Activated CD4-positive, alpha-beta T cell treated with anti-CD3 and anti-CD28 coated beads, Interleukin-2, amount 10 ng/mL, durations not matched to agents 7 days and 5 days (primary cell): ENCODE measurements around the gene NEURL1B. TPM values are rescaled to one million over a fixed set of nuclear protein-coding genes. Genes with fewer than 3 reads are reported as not detected.
"Not testable (repeated sequence)": the region's sequence is repeated elsewhere in the genome, so short reads cannot be mapped to it uniquely, and the experiment has no call there.

Source experiments
- CTCF ChIA-PET: fragments of 350-600 bp; sonication (Branson Sonifier 250); formaldehyde crosslinking; loops from one replicate; lab custom pipeline; 2021; ENCODE audit warnings: antibody characterized with exemption; lab: Charles Lee
- POLR2A ChIA-PET: fragments of 350-600 bp; sonication (Branson Sonifier 250); formaldehyde crosslinking; loops from one replicate; lab custom pipeline; 2021; ENCODE audit warnings: antibody characterized with exemption; lab: Charles Lee
- DNase-seq: peaks from one replicate; pipeline ENCODE4 v3.0.0-alpha.2; 2020
- H3K27ac Mint-ChIP-seq: one replicate; pipeline ENCODE4 v1.8.0; 2021; ENCODE audit warnings: mild to moderate bottlenecking, moderate library complexity, mixed read lengths
- H3K27me3 Mint-ChIP-seq: one replicate; pipeline ENCODE4 v1.8.0; 2021; ENCODE audit warnings: mixed read lengths
- H3K36me3 Mint-ChIP-seq: one replicate; pipeline ENCODE4 v1.8.0; 2021; ENCODE audit warnings: low read depth, mixed read lengths
- H3K4me1 Mint-ChIP-seq: one replicate; pipeline ENCODE4 v1.8.0; 2021; ENCODE audit warnings: mixed read lengths
- H3K4me3 Mint-ChIP-seq: one replicate; pipeline ENCODE4 v1.8.0; 2021; ENCODE audit warnings: mild to moderate bottlenecking, moderate library complexity, mixed read lengths
- H3K9me3 Mint-ChIP-seq: one replicate; pipeline ENCODE4 v1.8.0; 2021; ENCODE audit warnings: mixed read lengths
- total RNA-seq, 2 experiments: library from RNA; stranded (reverse); gene quantifications; one replicate each; pipeline ENCODE4 v1.2.3, GENCODE V29; 2021

The NEURL1B gene
- total RNA-seq, 2 experiments from 2014 or later: 7.8 to 8.7 TPM

DNA sequence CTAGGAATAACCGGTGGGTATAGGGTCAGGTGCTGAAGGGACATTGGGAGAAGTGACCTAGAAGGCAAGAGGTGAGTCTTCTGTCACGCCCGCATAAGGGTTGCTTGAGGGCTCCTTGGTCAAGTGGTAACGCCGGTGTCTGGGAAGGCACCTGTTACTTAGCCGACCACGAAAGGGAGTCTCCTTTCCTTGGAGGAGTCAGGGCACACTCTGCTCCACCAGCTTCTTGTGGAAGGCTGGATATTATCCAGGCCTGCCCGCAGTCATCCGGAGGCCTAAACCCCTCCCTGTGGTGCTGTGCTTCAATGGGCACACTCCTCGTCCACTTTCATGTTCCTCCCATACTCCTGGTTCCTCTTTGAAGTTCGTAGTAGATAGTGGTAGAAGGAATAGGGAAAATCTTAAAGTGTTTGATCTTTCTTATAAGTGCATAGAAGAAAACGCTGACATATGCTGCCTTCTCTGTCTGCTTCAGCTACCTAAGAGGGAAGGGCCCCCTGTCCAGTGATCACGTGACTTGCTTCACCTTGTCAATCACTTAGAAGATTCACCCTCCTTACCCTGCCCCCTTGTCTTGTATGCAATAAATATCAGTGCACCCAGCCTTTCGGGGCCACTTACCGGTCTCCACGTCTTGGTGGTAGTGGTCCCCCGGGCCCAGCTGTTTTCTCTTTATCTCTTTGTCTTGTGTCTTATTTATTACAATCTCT, 16.6 kb downstream of the NEURL1B start:
- H3K4me1 Mint-ChIP-seq, H3K27ac Mint-ChIP-seq, CTCF ChIA-PET, H3K27me3 Mint-ChIP-seq, H3K4me3 Mint-ChIP-seq, H3K9me3 Mint-ChIP-seq, H3K36me3 Mint-ChIP-seq, POLR2A ChIA-PET, DNase-seq: not testable (repeated sequence)

- CTCF ChIA-PET: no interaction called here
- H3K36me3 Mint-ChIP-seq: peaks cover 3% of the 10 kb centered on the region
- H3K4me1 Mint-ChIP-seq: no peaks in the 10 kb centered on the region
- H3K9me3 Mint-ChIP-seq: peaks cover 7% of the 10 kb centered on the region
- no peak overlapping the region for H3K27ac Mint-ChIP-seq
- H3K4me3 Mint-ChIP-seq: no peak overlapping the region
- DNase-seq: no peak
- POLR2A ChIA-PET: no interaction called here
- H3K27me3 Mint-ChIP-seq: peaks cover 2% of the 10 kb centered on the region
Measured at GRCh38 chr5:172658391-172658790, 17.3 kb downstream of the NEURL1B start.

DNA sequence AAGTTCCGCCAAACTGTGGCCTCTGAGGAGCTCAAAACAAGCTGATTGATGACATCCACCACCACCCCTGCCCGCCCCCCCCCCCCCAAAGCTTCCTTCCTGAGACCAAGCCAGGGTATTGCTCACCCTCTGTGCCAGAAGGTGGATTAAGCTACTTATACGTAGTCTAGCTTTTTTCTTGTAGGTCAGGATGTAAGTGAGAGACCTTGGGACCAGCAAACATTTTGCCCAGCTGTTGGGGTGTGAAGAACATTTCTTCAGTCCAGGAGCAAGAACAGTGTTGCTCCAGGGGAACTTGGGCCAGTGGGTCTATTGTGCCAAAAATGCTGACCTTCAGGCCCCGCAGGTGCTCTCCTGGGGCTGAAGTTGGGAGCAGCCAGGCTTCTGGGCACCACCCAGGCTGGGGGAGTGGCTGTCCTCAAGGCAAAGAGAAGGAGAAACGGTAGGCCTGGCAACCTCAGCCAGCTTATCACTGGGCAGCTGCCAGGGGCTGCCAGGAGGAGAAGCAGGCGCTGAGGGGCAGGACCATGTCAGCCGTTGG, 18.0 kb downstream of the NEURL1B start:
- peaks cover 3% of the 10 kb centered on the region for H3K36me3 Mint-ChIP-seq
- H3K9me3 Mint-ChIP-seq: peaks cover 7% of the 10 kb centered on the region
- ChIA-PET POLR2A (no interaction called here), CTCF (no interaction called here)
- no peak for DNase-seq
- H3K4me3 Mint-ChIP-seq: no peak overlapping the region
- H3K27ac Mint-ChIP-seq: no peak overlapping the region
- peaks cover 2% of the 10 kb centered on the region for H3K27me3 Mint-ChIP-seq
- H3K4me1 Mint-ChIP-seq: no peaks in the 10 kb centered on the region

DNA sequence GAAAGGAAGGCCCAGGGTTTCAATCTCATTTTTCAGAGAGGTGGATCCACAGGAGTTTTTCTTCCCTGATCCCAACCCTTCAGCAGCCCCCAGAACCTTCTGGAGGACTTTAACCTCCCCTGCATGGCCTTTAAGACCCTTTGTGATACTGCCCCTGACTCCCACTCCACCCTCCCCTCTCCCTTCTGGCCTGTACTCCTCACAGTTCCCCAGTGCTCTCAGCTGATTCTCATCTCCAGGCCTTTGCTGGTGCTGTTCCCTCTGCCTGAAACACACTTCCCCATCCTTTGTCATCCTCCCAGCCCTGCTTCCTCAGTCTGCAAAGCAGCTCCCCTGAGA, 18.5 kb downstream of the NEURL1B start:
- Mint-ChIP-seq H3K4me1 (no peaks in the 10 kb centered on the region), H3K27ac (no peak overlapping the region), H3K9me3 (peaks cover 7% of the 10 kb centered on the region), H3K4me3 (no peak overlapping the region), H3K27me3 (peaks cover 2% of the 10 kb centered on the region), H3K36me3 (peaks cover 3% of the 10 kb centered on the region)
- ChIA-PET CTCF (no interaction called here), POLR2A (no interaction called here)
- no peak for DNase-seq

DNA sequence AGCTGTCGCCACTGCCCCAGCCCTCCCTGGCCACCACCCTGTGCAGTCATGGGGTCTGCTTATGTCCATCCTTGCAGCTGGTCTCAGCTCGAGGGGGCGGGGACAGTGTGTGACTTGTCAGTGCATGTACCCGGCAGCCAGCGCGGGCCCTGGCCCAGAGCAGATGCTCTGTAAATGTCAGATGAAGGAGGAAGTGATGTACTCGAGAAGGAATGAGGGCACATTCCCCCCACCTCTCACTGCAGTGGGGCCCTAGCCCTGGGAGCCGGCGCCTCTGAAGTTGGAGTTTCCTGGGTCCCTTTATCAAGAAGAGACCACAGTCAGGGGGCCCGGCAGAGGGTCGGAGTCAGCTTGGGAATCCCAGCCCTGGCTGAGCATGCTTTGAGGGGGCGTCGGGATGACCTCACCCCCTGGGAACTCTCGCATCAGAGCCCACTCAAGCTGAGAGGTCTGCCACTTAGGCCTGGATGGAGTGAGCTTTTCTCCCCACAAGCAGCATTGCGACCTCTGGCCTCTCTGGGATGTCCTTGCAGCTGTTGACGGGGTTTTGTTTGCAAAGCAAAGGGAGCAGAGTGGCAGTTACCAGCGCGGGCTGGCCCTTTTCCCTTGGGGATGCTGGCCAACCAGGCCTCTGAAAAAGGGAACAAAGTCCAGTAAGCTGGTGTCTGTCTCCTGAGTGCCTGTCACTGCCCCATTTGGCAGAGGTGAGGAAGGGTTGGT, 19.0 kb downstream of the NEURL1B start:
- CTCF ChIA-PET: no interaction called here
- Mint-ChIP-seq H3K4me3 (no peak overlapping the region), H3K9me3 (peaks cover 7% of the 10 kb centered on the region), H3K4me1 (no peaks in the 10 kb centered on the region), H3K27ac (no peak overlapping the region), H3K27me3 (no peaks in the 10 kb centered on the region), H3K36me3 (peaks cover 3% of the 10 kb centered on the region)
- POLR2A ChIA-PET: no interaction called here
- DNase-seq: no peak

- H3K27me3 Mint-ChIP-seq: no peaks in the 10 kb centered on the region
- no peak for DNase-seq
- no peak overlapping the region for H3K4me3 Mint-ChIP-seq
- ChIA-PET POLR2A (no interaction called here), CTCF (no interaction called here)
- H3K9me3 Mint-ChIP-seq: peaks cover 2% of the 10 kb centered on the region
- peaks cover 1% of the 10 kb centered on the region for H3K36me3 Mint-ChIP-seq
- H3K4me1 Mint-ChIP-seq: no peaks in the 10 kb centered on the region
- H3K27ac Mint-ChIP-seq: no peak overlapping the region
Measured at GRCh38 chr5:172660974-172661373, 19.9 kb downstream of the NEURL1B start.

DNA sequence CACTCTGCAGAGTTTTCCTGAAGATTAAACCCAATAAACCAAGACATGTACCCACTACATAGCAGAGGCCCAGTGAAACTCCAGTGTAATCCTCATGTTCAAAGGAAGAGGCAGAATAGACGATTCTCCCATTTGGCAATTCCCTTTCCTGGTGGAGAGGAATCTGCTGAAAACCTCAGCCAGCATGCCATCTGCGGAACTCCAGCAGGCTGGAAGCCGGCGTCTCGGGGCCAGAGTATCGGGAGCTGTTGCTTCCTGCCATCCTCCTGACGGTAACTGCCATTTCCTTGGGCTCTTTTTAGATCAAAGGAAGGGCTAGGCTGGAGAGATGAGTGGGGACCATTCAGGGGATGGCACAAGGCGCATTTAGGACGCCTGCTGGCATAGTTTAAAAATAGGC, 20.5 kb downstream of the NEURL1B start:
- Mint-ChIP-seq H3K27me3 (no peaks in the 10 kb centered on the region), H3K9me3 (no peaks in the 10 kb centered on the region), H3K36me3 (no peaks in the 10 kb centered on the region), H3K27ac (no peak overlapping the region), H3K4me3 (no peak overlapping the region), H3K4me1 (no peaks in the 10 kb centered on the region)
- POLR2A ChIA-PET: no interaction called here
- CTCF ChIA-PET: no interaction called here
- no peak for DNase-seq

GRCh38 chr5:172662596-172662995, 21.5 kb downstream of the NEURL1B start:
- no peaks in the 10 kb centered on the region for H3K4me1 Mint-ChIP-seq
- H3K4me3 Mint-ChIP-seq: no peak overlapping the region
- CTCF ChIA-PET: no interaction called here
- no peak overlapping the region for H3K27ac Mint-ChIP-seq
- no peak for DNase-seq
- H3K36me3 Mint-ChIP-seq: no peaks in the 10 kb centered on the region
- H3K9me3 Mint-ChIP-seq: no peaks in the 10 kb centered on the region
- POLR2A ChIA-PET: no interaction called here
- no peaks in the 10 kb centered on the region for H3K27me3 Mint-ChIP-seq

- ChIA-PET POLR2A (no interaction called here), CTCF (no interaction called here)
- H3K9me3 Mint-ChIP-seq: no peaks in the 10 kb centered on the region
- no peaks in the 10 kb centered on the region for H3K4me1 Mint-ChIP-seq
- no peaks in the 10 kb centered on the region for H3K36me3 Mint-ChIP-seq
- H3K27me3 Mint-ChIP-seq: no peaks in the 10 kb centered on the region
- no peak overlapping the region for H3K4me3 Mint-ChIP-seq
- H3K27ac Mint-ChIP-seq: no peak overlapping the region
- DNase-seq: no peak
Measured at GRCh38 chr5:172664018-172664417, 23.0 kb downstream of the NEURL1B start.

DNA sequence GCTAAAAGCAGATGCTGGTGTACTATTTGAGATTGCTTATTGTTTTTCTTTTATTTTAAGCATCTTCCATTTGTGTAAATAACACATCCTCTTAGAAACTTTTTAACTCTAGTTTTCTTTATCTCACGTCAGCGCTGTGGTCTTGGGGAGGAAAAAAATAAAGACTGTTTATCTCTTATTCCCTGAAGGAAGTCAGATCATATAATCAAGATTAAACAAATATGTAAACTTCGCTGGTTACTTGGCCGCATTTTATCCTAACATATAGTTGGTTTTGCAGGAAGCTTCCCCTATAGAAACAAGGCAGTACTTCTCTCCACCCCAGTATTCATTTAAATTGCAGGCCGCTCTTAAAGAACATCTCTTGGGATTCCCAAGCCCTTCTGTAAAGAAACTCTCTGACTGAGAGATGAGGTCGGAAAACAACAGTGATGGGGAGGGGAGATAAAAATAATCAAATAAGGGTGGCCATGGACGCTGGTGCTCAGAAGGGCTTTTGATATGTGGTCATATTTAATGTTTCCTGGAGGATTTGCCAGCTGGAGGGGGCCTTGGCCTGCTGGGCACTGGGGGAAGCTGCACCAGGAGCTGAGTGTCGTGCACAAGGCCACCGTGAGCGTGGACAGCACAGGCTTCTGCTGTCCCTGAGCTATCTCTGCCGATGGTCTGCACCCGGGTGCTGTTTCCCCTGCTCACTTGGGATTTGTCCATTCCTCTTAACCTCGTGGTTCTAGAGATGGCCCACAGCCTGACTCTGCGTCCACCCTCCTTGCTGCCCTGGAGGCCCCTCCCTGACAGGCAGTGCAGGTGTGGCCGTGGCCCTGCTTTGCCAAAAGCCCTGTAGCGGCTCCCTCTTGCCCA, 23.8 kb downstream of the NEURL1B start:
- H3K4me3 Mint-ChIP-seq: no peak overlapping the region
- POLR2A ChIA-PET: no interaction called here
- no peaks in the 10 kb centered on the region for H3K36me3 Mint-ChIP-seq
- H3K9me3 Mint-ChIP-seq: no peaks in the 10 kb centered on the region
- no peak for DNase-seq
- CTCF ChIA-PET: no interaction called here
- H3K27ac Mint-ChIP-seq: no peak overlapping the region
- H3K27me3 Mint-ChIP-seq: no peaks in the 10 kb centered on the region
- H3K4me1 Mint-ChIP-seq: no peaks in the 10 kb centered on the region

- Mint-ChIP-seq H3K4me3 (no peak overlapping the region), H3K4me1 (no peaks in the 10 kb centered on the region), H3K36me3 (no peaks in the 10 kb centered on the region), H3K27ac (no peak overlapping the region), H3K27me3 (no peaks in the 10 kb centered on the region), H3K9me3 (no peaks in the 10 kb centered on the region)
- POLR2A ChIA-PET: no interaction called here
- CTCF ChIA-PET: no interaction called here
- no peak for DNase-seq
Measured at GRCh38 chr5:172666251-172666650, 25.2 kb downstream of the NEURL1B start.

DNA sequence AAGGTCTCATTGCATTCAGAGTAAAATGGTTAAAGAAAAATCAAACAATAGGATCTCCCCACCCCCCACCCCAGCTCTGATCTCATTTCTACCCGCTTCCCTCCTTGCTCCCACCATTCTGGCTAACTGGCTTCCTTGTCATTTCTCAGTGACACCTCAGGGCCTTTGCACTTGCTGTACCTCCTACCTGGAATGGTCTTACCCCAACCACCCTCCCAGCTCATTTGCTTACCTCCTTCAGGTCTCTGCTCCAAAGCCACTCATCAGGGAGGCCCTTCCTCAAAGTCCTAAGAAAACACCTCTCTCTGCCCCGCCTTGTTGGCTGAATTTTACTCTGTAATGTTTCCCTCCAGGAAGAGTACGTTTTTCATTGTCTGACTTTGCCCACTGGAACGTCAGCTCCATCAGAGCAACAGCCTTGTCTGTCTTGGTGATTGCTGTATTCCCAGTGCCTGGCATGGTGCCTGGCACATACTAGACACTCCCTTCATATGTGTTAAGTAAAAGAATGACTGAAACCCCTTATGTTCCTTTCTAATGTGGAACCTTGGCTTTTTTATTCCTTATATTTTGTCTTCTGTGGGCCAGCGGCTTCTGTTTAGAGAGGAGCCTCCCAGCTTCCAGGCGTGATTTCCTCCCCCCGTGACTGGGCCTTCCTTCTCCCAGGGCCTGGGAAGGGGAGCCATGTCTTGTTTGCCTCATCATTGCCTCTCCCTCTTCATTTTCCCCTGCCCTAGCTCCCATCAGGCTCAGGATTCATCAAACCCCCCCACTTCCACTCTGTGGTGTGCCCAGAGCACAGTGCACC, 26.9 kb downstream of the NEURL1B start:
- Mint-ChIP-seq H3K27me3 (peaks cover 4% of the 10 kb centered on the region), H3K4me3 (no peak overlapping the region)

More for the DNA sequence above, 26.9 kb downstream of the NEURL1B start:
- ChIA-PET CTCF (interaction anchor here (0.6 to 0.7 kb wide), 2 partner anchors 20 to 542 kb away, joined by 3 to 4 read pairs; no protein-coding TSS in a partner anchor), POLR2A (no interaction called here)
- Mint-ChIP-seq H3K36me3 (no peaks in the 10 kb centered on the region), H3K4me1 (no peaks in the 10 kb centered on the region), H3K9me3 (no peaks in the 10 kb centered on the region), H3K27ac (no peak overlapping the region)
- DNase-seq: no peak
